GM21619 (cell line): ENCODE measurements around the gene PCP4L1.
"Not testable (repeated sequence)": the region's sequence is repeated elsewhere in the genome, so short reads cannot be mapped to it uniquely, and the experiment has no call there.

Experiments used
- ATAC-seq: cut with Tn5 transposase; IDR thresholded peaks from one replicate; pipeline ENCODE4 v1.9.1; 2021; ENCODE audit not compliant: unreplicated experiment

PCP4L1 gene

GRCh38 chr1:161227196-161227871, 31.2 kb upstream of the PCP4L1 start:
- peak; percentile 31 for ATAC-seq

GRCh38 chr1:161228032-161228431, 30.5 kb upstream of the PCP4L1 start:
- no peak for ATAC-seq

- ATAC-seq: no peak
Measured at GRCh38 chr1:161229896-161230295, 28.6 kb upstream of the PCP4L1 start.

- no peak for ATAC-seq
Measured at GRCh38 chr1:161230762-161231161, 27.8 kb upstream of the PCP4L1 start.

- ATAC-seq: no peak
Measured at GRCh38 chr1:161233102-161233501, 25.4 kb upstream of the PCP4L1 start.

DNA sequence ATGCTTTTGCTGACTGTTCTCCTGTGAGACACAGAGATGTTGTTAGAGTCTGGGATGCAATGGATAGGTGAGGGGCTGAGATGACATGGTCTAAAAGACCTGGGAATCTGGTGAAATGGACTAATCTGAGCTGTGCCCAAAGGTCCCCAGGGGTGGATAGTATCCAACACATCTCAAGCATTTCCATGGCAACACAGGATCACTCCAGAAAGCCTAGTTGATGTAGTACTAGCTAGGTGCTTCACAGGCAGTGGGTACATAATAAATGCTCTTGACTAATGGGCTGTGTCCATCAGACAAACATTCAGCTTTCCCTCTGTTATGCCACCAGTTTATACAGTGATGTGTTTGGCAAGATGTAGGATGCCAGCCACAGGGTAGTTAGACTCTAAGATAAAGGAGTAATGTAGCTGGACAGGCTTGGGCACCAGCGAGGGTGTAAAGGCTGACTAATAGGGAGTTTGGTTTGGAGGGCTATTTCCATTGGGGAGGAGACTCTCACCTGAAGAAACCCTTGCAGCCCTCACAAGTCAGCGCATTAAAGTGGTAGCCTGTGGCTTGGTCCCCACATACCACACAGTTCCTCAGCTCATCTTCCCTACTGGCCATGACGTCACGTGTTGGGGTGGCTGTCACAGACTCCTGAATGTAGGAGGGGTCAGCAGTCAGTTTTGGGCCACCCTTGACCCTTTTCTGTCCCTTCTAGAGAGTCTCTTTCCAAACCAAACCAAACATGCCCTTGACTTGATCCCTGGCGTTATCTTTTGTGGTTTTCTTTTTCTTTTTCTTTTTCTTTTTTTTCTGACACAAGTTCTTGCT, 22.4 kb upstream of the PCP4L1 start:
- no peak for ATAC-seq

DNA sequence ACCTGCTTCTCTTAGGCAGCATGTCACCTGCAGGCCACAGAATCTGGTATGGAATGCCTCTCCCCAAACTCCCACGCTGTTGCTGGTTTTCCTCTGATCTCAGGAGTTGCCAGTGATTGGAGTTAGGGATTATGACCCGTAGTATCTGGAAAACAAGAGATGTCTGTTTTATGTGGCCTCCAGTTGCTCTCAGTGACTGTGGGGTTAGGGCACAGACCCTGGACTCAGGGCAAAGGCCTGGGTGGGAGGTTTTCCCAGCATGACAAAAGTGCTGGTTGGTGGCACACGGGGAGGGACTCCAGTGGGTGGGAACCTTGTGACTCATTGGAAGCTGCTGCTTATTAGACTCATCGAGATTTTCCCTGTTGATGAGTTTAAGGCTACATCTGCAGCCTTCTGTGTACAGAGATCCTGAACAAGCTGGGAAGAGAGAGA, 20.5 kb upstream of the PCP4L1 start, which contains the start of gene NR1I3:
NR1I3 (minus strand) TSS at position 165 of the 435 bp plus-strand sequence. CDS start 1,638 bp downstream, outside the sequence.
- no peak for ATAC-seq

- ATAC-seq: no peak
Measured at GRCh38 chr1:161241682-161242081, 16.9 kb upstream of the PCP4L1 start.

GRCh38 chr1:161242313-161242712, 16.2 kb upstream of the PCP4L1 start:
- no peak for ATAC-seq

- ATAC-seq: no peak
Measured at GRCh38 chr1:161244888-161245287, 13.7 kb upstream of the PCP4L1 start.

DNA sequence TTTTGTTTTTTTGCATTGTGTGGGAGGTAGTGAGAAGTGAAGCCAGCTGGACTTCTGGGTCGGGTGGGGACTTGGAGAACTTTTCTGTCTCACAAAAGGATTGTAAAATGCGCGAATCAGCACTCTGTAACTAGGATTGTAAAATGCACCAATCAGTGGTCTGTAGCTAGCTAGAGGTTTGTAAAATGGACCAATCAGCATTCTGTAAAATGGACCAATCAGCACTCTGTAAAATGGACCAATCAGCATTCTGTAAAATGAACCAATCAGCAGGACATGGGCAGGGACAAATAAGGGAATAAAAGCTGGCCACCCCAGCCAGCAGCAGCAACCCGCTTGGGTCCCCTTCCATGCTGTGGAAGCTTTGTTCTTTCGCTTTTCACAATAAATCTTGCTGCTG, 8.4 kb upstream of the PCP4L1 start:
- not testable (repeated sequence) for ATAC-seq

DNA sequence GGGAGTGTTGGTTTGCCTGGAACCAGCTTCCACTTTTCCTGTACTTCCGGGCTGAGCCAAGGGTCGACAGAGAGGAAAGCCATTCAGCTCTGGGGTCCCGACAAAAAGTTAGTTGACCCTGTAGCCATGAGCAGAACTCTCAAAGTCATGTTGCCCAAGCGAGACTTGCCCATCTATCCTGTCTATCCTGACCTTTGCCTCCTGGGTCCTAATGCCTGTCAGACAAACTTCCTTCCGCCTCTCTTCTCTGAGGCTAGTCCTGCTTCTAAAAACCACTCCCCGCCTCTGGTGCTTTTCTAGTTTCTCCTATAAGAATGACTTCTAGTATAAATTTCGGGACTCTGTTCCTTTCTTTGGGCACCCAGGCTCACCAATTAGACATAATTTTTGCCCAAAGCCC, 7.7 kb upstream of the PCP4L1 start:
- no peak for ATAC-seq

- ATAC-seq: no peak
Measured at GRCh38 chr1:161251579-161251978, 7.0 kb upstream of the PCP4L1 start.

GRCh38 chr1:161255302-161255701, 3.2 kb upstream of the PCP4L1 start:
- ATAC-seq: not testable (repeated sequence)

GRCh38 chr1:161255955-161256520, 2.5 kb upstream of the PCP4L1 start:
- ATAC-seq: not testable (repeated sequence)

- not testable (repeated sequence) for ATAC-seq
Measured at GRCh38 chr1:161257109-161257508, 1.4 kb upstream of the PCP4L1 start.

DNA sequence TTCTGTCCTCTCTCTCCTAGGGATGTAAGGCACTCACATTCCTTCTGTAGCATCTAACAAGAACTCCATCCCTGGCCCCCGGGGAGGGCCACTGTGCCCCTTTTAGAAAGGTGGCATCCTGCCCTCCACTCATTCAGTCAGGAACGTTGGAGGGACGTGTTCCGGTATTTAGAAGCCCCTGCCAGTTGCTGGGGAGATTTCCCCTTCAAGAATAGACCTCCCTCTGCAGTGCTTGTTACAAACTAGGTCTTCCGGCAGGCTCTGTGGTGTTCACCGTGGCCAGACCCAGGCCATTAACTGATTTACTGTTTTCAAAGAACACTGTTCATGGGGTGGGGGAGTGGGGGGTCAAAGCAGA, 779 bp downstream of the PCP4L1 start:
- ATAC-seq: no peak

DNA sequence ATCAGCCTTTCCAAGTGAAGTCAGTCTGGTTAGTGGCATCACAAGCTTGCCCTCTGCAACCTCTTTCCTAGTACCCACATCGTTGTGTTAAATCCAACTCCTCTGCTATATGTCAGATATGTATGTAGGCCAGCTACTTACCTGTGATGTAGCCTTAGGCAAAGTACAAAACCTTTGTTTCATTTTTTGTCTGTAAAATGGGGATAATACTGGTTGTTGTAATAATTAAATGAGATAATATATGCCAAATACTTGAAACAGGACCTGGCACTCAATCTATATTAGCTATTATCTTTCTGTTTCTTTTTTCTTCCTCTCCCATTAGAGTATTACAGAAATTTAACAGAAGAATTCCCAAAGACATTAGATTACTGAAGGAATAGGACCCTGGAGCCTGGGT, 1.2 kb downstream of the PCP4L1 start:
- no peak for ATAC-seq

DNA sequence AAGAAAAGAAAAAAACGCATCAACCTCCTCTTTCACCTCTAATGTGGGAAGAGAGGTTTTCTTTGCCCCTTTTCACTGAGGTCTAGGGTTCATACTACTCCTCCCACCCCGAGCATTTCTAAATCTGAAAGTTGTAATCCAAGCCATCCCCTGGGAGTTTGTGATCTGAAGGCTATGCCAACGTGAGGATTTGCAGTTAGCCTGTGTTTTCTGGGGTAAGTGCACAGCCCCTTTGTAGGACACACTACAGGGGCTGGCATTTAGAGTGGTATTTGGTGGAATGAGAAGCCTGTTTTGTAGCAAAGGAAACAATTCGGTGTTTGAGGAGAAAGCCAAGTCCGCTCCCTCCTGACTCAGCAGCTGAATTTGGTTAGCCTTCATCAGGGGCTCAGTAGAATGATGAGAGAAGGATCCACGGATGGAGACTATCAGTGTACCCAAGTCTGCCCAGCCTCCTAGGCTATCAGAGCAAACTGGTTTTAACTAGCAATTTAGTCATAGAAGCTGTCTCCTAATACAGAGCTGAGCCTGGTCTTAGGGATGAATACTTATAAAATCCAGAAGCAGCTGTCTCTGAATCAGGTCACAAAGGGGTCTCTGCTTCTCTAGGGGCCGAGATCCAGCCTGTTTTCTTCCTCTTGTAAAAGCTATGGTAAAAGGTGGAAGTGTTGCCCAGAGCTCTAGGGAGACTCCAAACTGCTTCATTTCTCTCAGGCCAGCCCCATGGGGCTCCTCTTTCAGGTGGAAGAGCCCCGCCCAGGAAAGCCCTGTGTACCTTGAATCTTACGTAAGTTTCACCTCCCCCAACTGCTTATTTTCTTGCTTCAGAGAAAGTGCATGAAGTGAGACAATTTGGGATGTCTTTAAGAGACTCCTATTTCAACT, 2.1 kb downstream of the PCP4L1 start:
- no peak for ATAC-seq

DNA sequence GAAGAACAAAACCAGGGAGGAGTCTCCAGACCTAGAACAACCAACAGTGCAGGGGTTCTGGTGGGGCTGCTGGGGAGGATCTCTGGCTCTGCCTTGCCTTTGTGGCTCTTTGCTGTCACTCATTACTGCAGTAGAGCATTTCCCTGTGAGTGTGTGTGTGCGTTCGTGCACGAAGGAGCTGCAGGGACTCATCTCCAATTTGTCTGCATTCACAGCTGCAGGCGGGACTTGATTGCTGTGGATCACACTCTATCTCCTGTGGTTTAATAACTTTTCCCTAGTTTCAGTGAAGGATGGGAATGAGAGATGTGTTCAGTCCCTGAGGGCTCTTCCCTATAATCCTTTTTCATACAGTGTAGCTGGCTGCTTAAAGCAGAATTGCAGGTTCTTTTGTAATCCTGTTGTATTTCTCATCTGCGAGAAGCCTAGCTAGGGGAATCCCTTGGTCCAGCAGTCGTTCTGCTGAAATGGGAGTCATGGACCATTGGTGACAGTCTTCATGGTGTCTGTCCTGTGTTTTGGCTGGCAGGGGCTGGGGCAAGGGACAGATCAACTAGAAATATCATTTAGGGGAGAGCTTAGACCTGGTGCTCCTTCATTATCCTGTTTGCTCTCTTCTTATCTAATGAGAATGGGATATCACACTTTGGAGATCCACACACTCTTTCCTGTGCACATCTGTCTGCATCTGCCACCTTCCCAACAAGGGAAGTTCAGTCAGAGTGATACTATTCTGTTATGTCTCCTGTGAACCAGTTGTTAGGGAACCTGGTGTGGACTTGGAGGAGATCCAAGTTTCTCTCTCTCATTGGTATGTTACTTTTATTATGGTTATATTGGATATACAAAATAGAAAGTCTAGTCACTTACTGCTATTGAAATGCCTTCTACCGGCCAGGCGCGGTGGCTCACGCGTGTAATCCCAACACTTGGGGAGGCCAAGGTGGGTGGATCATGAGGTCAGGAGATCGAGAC, 3.0 kb downstream of the PCP4L1 start:
- ATAC-seq: no peak
